Measurements from ENCODE around the gene ADAP1.

Gene ADAP1

DNA sequence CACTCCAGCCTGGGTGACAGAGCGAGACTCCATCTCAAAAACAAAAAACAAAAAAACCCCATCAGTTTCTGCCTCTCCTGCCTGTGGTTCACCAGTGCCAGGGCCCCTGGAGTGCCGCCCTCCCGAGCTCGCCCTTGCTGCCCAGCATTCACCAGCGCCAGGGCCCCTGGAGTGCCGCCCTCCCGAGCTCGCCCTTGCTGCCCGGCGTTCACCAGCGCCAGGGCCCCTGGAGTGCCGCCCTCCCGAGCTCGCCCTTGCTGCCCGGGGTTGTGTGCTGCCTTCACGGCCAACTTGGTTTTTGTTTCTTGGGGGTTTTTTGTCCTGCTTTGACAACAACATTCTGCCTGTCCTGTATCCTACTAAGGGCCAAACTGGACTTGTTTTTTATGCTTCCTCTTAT, 91.4 kb downstream of the ADAP1 start:
- DNase-seq (ENCODE audit: low read depth in 2 of 2), result no peak

DNA sequence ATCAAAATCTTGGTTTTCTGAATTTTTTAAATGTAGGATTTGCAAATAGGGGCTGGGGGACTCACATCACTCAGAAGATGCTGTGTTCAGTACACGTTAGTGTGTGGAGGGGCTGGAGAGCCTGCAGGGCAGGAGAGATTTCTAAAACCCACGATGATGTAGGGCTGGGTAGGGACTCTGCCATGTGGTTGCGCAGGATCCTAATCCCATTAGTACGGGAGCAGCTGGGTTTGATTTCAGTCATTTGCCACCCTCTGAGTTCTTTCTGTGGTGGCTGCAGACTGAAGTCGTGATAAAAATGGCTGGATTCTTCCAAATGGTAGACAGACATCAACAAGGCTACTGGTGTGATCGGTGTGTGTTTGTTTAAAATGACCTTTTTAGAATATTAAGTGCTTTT, 92.3 kb downstream of the ADAP1 start:
- no peak for DNase-seq (ENCODE audit: low read depth in 2 of 2)

- no peak for DNase-seq (ENCODE audit: low read depth in 2 of 2)
Measured at GRCh38 chr7:861222-861621, 93.3 kb downstream of the ADAP1 start.

DNA sequence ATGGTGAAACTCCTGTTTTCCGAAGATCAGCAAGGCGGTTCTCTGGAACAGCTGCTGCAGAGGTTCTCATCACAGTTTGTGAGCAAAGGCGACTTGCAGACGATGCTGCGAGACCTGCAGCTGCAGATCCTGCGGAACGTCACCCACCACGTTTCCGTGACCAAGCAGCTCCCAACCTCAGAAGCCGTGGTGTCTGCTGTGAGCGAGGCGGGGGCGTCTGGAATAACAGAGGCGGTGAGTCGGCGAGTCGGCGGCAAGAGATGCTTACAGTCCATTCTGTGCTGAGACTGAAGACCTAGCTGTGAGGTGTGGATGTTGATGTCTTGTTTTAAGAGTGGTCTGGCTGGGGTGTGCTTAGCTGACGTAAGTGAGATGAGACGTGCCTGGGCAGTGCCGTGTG, 94.3 kb downstream of the ADAP1 start:
- DNase-seq (ENCODE audit: low read depth in 2 of 2), result no peak

DNA sequence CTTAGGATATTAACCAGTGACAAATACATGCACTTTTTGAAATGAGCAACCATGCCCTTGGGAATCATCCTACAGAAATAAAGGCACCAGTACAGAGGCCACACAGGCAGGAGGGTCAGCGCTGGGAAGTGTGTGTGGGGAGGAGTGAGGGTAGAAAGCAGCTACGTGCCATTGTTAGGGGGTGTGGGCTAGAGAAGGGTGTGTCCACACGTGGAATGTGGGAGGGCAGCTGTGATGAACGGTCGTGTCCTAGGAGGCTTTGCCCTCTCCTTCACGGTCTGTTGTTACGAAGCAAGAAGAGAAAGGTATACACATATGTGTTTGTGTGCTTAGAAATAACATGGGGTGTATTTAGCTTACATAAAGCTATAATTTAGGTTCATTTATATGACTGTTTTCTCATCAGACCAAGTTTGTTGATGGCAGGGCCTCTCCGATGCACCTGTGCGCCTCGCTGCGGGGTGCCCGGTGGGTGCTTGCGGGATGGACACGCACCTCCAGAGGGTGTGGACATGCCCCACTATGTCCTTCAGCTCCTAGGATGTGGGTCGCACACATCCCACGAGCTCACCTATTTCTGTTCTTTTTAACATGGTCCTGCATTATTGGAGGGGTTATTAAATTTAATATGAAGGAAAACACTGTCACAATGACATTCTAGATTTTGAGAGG, 95.0 kb downstream of the ADAP1 start:
- no peak for DNase-seq (ENCODE audit: low read depth in 2 of 2)

DNA sequence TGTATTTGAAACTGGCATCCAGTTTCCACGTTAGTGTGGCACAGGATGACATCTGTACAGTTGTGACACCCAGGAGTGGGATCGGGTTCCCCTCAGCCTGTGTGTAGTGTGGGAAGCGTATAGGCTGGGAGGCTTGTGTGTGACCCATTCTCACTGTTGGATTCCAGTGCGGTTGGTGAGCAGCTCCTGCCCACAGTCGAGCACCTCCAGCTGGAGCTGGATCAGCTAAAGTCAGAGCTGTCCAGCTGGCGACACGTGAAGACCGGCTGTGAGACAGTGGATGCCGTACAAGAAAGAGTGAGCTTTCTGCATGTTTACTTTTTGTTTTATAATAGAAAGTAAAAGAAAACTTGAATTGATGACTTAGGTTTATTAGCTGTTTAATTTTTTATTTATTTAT, 96.8 kb downstream of the ADAP1 start:
- no peak for DNase-seq (ENCODE audit: low read depth in 2 of 2)

- DNase-seq (ENCODE audit: low read depth in 2 of 2), result no peak
Measured at GRCh38 chr7:856444-857095, 97.9 kb downstream of the ADAP1 start.

GRCh38 chr7:855686-856369, 98.7 kb downstream of the ADAP1 start:
- DNase-seq (ENCODE audit: low read depth in 2 of 2), result no peak

DNA sequence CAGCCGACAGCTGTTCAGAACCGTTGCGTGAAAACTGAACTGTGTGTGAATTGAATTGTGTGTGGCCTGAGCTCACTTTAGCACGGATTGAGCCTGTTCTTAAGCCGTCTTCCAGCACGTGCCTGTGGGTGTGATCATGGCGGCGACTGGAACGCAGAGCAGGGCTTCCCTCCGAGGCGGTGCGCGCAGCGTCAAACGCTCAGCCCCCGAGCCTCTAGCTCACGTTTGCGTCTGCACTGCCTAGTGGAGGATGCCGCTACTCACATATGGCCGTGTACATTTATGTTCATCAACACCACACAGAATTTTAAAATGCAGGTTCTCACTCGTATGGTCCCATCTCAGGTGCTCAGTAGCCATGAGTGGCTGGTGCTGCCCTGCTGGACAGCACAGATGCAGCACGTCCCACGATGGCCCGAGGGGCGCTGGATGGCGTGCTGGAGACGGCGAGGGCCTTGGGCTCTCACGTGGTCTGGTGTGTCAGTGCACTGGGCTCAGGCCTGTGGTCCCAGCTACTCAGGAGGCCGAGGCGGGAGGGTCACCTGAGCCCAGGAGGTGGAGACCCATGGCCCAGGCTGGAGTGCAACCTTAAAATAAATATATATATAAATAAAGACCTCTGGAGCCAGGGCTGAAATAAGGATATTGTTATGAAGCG, 100.2 kb downstream of the ADAP1 start:
- DNase-seq (ENCODE audit: low read depth in 2 of 2), result no peak

DNA sequence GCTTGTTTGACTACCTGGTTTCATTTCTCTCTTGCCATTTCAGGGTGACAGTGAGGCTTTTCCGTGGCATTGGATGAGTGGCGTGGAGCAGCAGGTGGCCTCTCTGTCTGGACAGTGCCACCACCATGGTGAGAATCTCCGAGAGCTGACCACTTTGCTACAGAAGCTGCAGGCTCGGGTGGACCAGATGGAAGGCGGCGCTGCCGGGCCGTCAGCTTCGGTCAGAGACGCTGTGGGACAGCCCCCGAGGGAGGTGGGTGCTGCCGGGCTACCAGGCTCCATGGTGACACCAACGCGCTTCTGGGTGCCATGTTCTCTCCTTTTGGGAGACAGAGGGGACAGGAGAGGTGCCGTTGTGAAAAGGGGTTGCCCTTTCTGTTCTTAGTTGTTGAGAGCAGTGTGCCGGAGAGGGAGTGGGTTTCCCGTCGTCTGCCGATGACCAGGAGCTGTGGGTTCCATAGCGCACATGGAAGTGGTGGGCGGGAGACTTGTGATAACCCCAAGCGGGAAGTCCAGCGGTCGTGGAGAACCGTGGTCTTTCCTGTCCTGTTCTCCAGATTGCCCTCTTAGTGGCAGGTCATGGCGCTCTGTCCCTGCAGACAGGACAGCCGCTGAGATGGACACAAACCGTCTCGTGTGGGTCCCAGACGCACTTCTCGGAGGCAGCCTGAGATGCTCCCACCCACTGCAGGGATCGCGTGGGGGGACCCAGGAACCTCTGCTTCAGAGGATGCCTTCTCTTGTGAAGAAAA, 100.9 kb downstream of the ADAP1 start:
- no peak for DNase-seq (ENCODE audit: low read depth in 2 of 2)

DNA sequence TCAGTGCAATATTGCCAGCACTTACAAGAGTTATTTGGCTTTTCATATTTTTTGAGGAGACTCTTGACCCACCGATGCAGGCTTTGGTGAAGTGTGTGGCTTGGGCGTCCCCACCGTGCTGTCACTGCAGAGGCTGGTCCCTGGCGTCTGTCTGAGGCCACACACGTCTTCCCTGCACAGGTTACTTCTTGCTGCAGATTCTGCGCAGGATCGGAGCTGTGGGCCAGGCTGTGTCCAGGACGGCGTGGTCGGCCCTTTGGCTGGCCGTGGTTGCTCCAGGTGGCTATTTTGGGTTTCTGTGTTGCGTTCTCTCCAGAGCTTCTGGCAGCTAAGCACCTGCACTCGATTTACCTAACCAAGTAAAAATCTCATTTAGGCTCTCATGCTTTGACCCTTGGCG, 103.3 kb downstream of the ADAP1 start:
- no peak for DNase-seq (ENCODE audit: low read depth in 2 of 2)

DNA sequence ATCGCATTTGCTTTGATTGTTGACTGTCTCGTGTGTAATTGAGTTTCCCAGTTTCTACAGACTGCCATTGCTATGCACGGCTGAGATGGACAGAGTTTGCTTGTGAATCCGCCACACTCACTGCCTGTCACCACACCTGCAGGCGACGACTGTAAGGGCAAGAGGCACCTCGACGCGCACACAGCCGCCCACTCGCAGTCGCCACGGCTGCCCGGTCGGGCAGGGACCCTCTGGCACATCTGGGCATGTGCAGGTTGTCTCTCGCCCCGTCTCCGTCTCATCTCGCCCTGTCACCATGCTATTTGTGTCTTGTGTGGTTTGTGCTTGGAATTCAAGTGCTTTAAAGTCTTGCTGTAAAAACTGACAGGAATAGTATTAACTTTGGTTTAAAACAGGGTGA, 104.7 kb downstream of the ADAP1 start:
- no peak for DNase-seq (ENCODE audit: low read depth in 2 of 2)

DNA sequence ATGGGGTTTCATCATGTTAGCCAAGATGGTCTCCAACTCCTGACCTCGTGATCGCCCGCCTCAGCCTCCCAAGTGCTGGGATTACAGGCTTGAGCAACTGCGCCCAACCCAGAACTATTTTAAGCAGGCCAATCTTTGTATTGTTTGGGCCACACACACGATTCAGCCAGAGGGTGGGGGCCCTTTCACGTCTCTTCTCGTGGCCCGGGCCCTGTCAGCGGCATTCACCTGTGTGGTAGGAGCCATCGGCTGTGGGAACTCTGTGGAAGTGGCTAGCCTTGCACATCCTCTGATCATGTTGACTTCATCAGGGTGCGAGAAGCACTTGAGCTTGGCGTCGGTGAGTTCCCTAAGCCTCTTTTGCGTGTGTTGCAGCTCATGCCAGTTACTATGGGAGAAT, 105.3 kb downstream of the ADAP1 start:
- no peak for DNase-seq (ENCODE audit: low read depth in 2 of 2)

Measured in stimulated activated CD4-positive, alpha-beta T cell treated with anti-CD3 and anti-CD28 coated beads, Interleukin-1b, Interleukin-23, amount 100 ng/mL, for 1 hour (primary cell).